KMS-11 (cell line): ENCODE measurements around the gene DOK6.

Experiments
- H2AFZ ChIP-seq: fragments of 200-600 bp; sonication (generic); 2 replicates; pipeline ENCODE4 v1.6.1; 2016; ENCODE audit warnings: antibody characterized with exemption, mixed run types, low read depth
- H3K27ac ChIP-seq: fragments of 200-600 bp; sonication (generic); 2 replicates; pipeline ENCODE4 v1.6.1; 2016; ENCODE audit warnings: mild to moderate bottlenecking, mixed run types
- H3K27me3 ChIP-seq: fragments of 200-600 bp; sonication (generic); 2 replicates; pipeline ENCODE4 v1.6.1; 2017; ENCODE audit warnings: mild to moderate bottlenecking, low read depth, mixed run types, moderate library complexity; ENCODE audit not compliant: insufficient read depth
- H3K36me3 ChIP-seq: fragments of 200-600 bp; sonication (generic); 2 replicates; pipeline ENCODE4 v1.6.1; 2017; ENCODE audit warnings: mild to moderate bottlenecking, mixed run types; ENCODE audit not compliant: insufficient read depth
- H3K4me1 ChIP-seq: fragments of 200-600 bp; sonication (generic); 2 replicates; pipeline ENCODE4 v1.6.1; 2016; ENCODE audit warnings: mild to moderate bottlenecking, low read depth, mixed run types; ENCODE audit not compliant: poor library complexity, severe bottlenecking
- H3K4me2 ChIP-seq: fragments of 200-600 bp; sonication (generic); 2 replicates; pipeline ENCODE4 v1.7.0; 2016; ENCODE audit warnings: mild to moderate bottlenecking, mixed run types
- H3K4me3 ChIP-seq: fragments of 200-600 bp; sonication (generic); IDR thresholded peaks from 2 replicates; pipeline ENCODE4 v1.6.1; 2017; ENCODE audit warnings: low read depth, low read length, mixed read lengths; ENCODE audit not compliant: insufficient read depth
- H3K79me2 ChIP-seq: fragments of 200-600 bp; sonication (generic); 2 replicates; pipeline ENCODE4 v1.6.1; 2016; ENCODE audit warnings: low read depth, mixed run types; ENCODE audit not compliant: insufficient read depth
- H3K9ac ChIP-seq: fragments of 200-600 bp; sonication (generic); 2 replicates; pipeline ENCODE4 v1.6.1; 2016; ENCODE audit warnings: mild to moderate bottlenecking, mixed run types
- H4K20me1 ChIP-seq: fragments of 200-600 bp; sonication (generic); 2 replicates; pipeline ENCODE4 v1.6.1; 2016; ENCODE audit warnings: mild to moderate bottlenecking, mixed run types; ENCODE audit not compliant: insufficient read depth
- CTCF ChIP-seq: fragments of 200-600 bp; sonication (generic); conservative IDR thresholded peaks from 2 replicates; pipeline ENCODE4 v1.6.1; 2017; ENCODE audit warnings: low read depth, mild to moderate bottlenecking, antibody characterized with exemption, low read length, moderate library complexity, mixed read lengths

Gene DOK6

GRCh38 chr18:69490072-69490471 lies 89.4 kb downstream of the DOK6 start:
- no peak overlapping the region for H2AFZ ChIP-seq
- no peak for TF ChIP-seq CTCF
- H3K36me3 ChIP-seq, result no peaks in the 10 kb centered on the region
- H3K4me1 ChIP-seq, result no peaks in the 10 kb centered on the region
- H3K9ac ChIP-seq, result no peak overlapping the region
- no peak overlapping the region for H3K4me3 ChIP-seq
- no peak overlapping the region for H3K27ac ChIP-seq
- no peaks in the 10 kb centered on the region for H3K27me3 ChIP-seq
- no peaks in the 10 kb centered on the region for H3K79me2 ChIP-seq
- H3K4me2 ChIP-seq, result no peak overlapping the region
- no peaks in the 10 kb centered on the region for H4K20me1 ChIP-seq

- no peak for TF ChIP-seq CTCF
- no peaks in the 10 kb centered on the region for H3K4me1 ChIP-seq
- H3K9ac ChIP-seq, result no peak overlapping the region
- H3K4me3 ChIP-seq, result no peak overlapping the region
- no peak overlapping the region for H3K4me2 ChIP-seq
- no peaks in the 10 kb centered on the region for H3K79me2 ChIP-seq
- H2AFZ ChIP-seq, result no peak overlapping the region
- no peaks in the 10 kb centered on the region for H4K20me1 ChIP-seq
- H3K27ac ChIP-seq, result no peak overlapping the region
- no peaks in the 10 kb centered on the region for H3K36me3 ChIP-seq
- H3K27me3 ChIP-seq, result no peaks in the 10 kb centered on the region
Measured at GRCh38 chr18:69490813-69491212, 90.1 kb downstream of the DOK6 start.

- no peak overlapping the region for H3K4me2 ChIP-seq
- H2AFZ ChIP-seq, result no peak overlapping the region
- no peak for TF ChIP-seq CTCF
- no peak overlapping the region for H3K27ac ChIP-seq
- no peaks in the 10 kb centered on the region for H3K36me3 ChIP-seq
- H3K9ac ChIP-seq, result no peak overlapping the region
- no peak overlapping the region for H3K4me3 ChIP-seq
- H3K79me2 ChIP-seq, result no peaks in the 10 kb centered on the region
- no peaks in the 10 kb centered on the region for H3K27me3 ChIP-seq
- H3K4me1 ChIP-seq, result no peaks in the 10 kb centered on the region
- H4K20me1 ChIP-seq, result no peaks in the 10 kb centered on the region
Measured at GRCh38 chr18:69491576-69491975, 90.9 kb downstream of the DOK6 start.

GRCh38 chr18:69492861-69493260 lies 92.2 kb downstream of the DOK6 start:
- Histone ChIP-seq H3K4me3 (no peak overlapping the region), H3K27ac (no peak overlapping the region), H3K9ac (no peak overlapping the region), H4K20me1 (no peaks in the 10 kb centered on the region), H3K4me2 (no peak overlapping the region), H3K79me2 (no peaks in the 10 kb centered on the region), H3K4me1 (no peaks in the 10 kb centered on the region), H3K36me3 (no peaks in the 10 kb centered on the region), H3K27me3 (no peaks in the 10 kb centered on the region), H2AFZ (no peak overlapping the region)
- TF ChIP-seq CTCF, result no peak

- Histone ChIP-seq H4K20me1 (no peaks in the 10 kb centered on the region), H3K27me3 (no peaks in the 10 kb centered on the region), H3K9ac (no peak overlapping the region), H3K79me2 (no peaks in the 10 kb centered on the region), H3K4me3 (no peak overlapping the region), H3K36me3 (no peaks in the 10 kb centered on the region), H3K4me2 (no peak overlapping the region), H3K4me1 (no peaks in the 10 kb centered on the region), H2AFZ (no peak overlapping the region), H3K27ac (no peak overlapping the region)
- TF ChIP-seq CTCF, result no peak
Measured at GRCh38 chr18:69494841-69495240, 94.2 kb downstream of the DOK6 start.
